H1 (cell line): ENCODE measurements around the gene MRPS34.

Source experiments
- CHD2 ChIP-seq: IDR thresholded peaks from 2 replicates; pipeline ENCODE4 v1.6.1; 2012; ENCODE audit warnings: low read length, improper control_type of control experiment
- POLR2AphosphoS5 ChIP-seq: IDR thresholded peaks from 2 replicates; pipeline ENCODE4 v1.6.1; 2011; ENCODE audit warnings: low read depth, low read length
- RBBP5 ChIP-seq: IDR thresholded peaks from 2 replicates; pipeline ENCODE4 v1.7.1; 2012; ENCODE audit warnings: low read depth, mild to moderate bottlenecking, inconsistent platforms, low read length, moderate library complexity, borderline replicate concordance
- SRF ChIP-seq: IDR thresholded peaks from 2 replicates; pipeline ENCODE4 v1.6.1; 2011; ENCODE audit warnings: mild to moderate bottlenecking, low read depth, low read length, moderate library complexity
- TF ChIP-seq, protein P1 (sequence below), 3 experiments: IDR thresholded peaks; 1 replicate in 2 of 3; 2 replicates in 1 of 3; pipeline versions ENCODE4 v1.5.1 to v1.6.1; 2011; ENCODE audit warnings: low read length in 3 of 3, mild to moderate bottlenecking in 3 of 3, inconsistent platforms in 2 of 3, low read depth in 1 of 3, moderate library complexity in 1 of 3; ENCODE audit not compliant: insufficient read depth in 1 of 3; ENCODE audit errors: control extremely low read depth in 1 of 3
- TF ChIP-seq, protein P2 (sequence below): IDR thresholded peaks from 2 replicates; pipeline ENCODE4 v1.6.1; 2012; ENCODE audit warnings: inconsistent platforms

- TF ChIP-seq, protein P1, sequence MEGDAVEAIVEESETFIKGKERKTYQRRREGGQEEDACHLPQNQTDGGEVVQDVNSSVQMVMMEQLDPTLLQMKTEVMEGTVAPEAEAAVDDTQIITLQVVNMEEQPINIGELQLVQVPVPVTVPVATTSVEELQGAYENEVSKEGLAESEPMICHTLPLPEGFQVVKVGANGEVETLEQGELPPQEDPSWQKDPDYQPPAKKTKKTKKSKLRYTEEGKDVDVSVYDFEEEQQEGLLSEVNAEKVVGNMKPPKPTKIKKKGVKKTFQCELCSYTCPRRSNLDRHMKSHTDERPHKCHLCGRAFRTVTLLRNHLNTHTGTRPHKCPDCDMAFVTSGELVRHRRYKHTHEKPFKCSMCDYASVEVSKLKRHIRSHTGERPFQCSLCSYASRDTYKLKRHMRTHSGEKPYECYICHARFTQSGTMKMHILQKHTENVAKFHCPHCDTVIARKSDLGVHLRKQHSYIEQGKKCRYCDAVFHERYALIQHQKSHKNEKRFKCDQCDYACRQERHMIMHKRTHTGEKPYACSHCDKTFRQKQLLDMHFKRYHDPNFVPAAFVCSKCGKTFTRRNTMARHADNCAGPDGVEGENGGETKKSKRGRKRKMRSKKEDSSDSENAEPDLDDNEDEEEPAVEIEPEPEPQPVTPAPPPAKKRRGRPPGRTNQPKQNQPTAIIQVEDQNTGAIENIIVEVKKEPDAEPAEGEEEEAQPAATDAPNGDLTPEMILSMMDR (IDR thresholded peaks at IDR 0.05; ENCODE audit: control extremely low read depth in 1 of 3, insufficient read depth in 1 of 3, low read depth in 1 of 3, low read length in 3 of 3), result no peak
- TF ChIP-seq CHD2 (no peak), POLR2AphosphoS5 (no peak), SRF (no peak), RBBP5 (no peak)
- TF ChIP-seq, protein P2, sequence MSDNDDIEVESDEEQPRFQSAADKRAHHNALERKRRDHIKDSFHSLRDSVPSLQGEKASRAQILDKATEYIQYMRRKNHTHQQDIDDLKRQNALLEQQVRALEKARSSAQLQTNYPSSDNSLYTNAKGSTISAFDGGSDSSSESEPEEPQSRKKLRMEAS, result no peak
Measured at GRCh38 chr16:1775006-1775845, 2.3 kb upstream of the MRPS34 start.
